HG02642 (cell line): ENCODE results near the gene ADGRL2.

Experiments
- ATAC-seq: cut with Tn5 transposase; IDR thresholded peaks from one replicate; pipeline ENCODE4 v1.9.1; 2021; ENCODE audit warnings: mild to moderate bottlenecking; ENCODE audit not compliant: unreplicated experiment, poor library complexity

ADGRL2 gene

GRCh38 chr1:81805537-81806431 lies 5.0 kb downstream of the ADGRL2 start:
- ATAC-seq: no peak

- no peak for ATAC-seq
Measured at GRCh38 chr1:81806432-81806770, 5.7 kb downstream of the ADGRL2 start.

DNA sequence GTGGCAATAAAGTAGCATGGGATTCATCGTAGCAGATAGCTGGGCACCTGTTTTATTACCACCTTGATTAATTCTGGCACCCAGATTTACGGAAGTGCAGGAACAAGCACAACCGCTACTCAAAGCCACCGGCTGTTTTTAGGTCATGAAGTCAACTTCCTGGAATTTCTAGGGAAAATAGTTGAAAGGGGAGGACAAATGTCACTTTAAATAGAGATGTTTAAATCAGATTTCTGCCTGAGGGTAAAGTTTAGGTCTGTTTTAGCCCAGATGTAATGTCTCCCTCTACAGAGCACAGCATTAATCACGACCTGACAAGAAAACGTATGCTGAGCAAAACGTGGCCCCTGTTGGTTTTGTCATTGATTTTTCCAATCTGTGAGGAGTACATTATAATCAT lies 8.0 kb downstream of the ADGRL2 start:
- ATAC-seq: no peak

GRCh38 chr1:81809808-81810207 lies 9.1 kb downstream of the ADGRL2 start:
- ATAC-seq: no peak

DNA sequence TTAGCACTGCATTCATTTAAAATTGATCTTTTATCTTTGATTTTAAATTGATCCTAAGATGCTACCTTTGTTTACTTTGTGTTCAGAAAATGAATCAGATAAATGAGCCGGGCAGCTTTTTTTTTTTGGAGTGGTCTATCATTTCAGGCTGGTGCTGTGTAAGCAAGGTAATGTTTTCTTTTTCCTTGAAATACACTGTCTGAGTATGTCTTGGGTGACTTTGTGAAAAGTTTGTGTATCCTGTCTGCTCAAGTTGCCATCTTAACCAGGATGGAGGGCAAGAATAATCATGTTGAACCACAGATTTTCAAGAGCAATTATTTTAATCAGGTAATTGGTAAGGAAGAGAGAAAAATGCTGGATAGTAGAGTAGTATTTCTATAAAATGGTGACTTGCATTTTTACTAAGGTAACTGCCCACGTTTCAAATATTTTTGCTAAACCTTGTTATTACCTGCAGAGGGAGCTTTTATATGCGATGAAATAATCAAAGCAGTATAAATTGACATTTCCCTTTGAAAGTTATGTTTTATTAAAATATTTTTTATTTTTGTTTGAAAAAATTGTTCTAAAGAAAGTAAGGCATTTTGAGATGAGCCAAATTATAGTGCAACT lies 11.1 kb downstream of the ADGRL2 start:
- no peak for ATAC-seq

DNA sequence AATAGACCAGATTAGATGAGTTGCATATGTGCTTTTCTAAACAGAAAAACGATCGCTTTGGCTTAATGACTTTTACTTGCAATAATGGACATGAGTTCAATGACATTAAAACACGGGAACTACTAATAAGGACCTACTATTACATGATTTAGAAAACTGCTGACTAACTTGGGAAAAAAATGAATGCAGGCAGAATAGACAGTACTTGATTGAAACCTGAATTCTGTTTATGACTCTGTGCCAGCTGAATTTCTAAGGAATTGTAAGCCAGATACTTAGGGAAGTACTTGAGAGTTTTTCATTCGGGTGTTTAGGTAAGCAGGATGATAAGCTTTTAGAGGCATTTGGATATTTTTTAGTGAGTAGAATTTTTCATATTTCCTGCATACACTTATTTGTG lies 12.0 kb downstream of the ADGRL2 start:
- no peak for ATAC-seq

DNA sequence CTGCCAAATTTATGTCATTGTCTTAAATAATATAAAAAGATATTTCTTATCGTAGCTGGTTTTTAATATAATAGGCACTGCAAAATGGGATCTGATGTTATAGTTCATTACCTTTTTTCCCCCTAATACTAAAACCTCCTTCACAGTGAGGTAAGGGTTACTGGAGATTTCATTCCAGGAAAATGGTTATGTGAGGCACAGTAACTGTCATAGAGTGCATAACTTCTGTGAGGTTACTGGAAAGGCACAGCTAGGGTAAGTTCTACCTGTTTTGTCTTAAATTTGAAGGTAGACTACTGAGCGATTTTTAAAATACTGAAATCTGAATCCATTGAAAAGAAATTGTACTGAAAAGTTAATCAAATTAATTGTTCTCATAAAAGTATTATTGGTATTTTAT lies 13.0 kb downstream of the ADGRL2 start:
- no peak for ATAC-seq

DNA sequence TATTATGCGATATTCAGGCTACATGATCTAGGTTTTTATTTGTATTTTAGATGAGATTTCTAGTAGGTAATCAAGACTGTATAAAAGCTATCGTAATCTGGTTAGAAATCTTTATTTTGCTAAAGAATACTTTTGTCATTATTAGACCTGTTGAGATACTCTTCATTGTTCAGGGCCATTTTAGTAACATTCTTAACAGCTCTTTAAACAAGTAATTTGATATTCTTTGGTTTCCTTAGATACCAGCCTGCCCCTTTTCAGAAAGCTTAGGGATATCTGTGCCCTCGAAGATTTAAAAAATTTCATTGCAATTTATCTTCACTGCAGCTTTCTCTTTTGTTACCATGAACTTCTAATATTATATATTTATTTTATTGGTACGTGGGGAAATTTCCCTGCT lies 18.9 kb downstream of the ADGRL2 start:
- ATAC-seq: no peak

DNA sequence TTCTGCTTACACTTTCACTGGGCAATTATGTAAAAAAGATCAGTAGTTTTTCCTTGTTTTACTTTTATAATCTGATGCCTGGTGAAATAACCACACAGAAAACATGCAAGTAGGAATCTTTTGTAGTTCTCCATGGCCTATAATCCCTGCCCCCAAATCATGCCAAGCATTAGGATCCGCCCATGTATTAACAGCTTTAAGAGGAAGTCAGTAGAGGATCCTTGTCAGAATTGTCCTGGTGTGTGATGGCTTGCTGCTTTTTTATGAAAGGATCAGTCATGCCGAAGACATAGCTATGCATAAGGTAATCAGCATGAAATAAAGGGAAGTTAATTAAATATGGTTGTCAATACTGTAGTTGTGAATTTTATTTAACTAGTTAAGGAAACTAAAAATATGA lies 20.0 kb downstream of the ADGRL2 start:
- no peak for ATAC-seq

GRCh38 chr1:81823082-81823481 lies 22.3 kb downstream of the ADGRL2 start:
- no peak for ATAC-seq

- no peak for ATAC-seq
Measured at GRCh38 chr1:81824759-81825158, 24.0 kb downstream of the ADGRL2 start.

- ATAC-seq: no peak
Measured at GRCh38 chr1:81827942-81828341, 27.2 kb downstream of the ADGRL2 start.

DNA sequence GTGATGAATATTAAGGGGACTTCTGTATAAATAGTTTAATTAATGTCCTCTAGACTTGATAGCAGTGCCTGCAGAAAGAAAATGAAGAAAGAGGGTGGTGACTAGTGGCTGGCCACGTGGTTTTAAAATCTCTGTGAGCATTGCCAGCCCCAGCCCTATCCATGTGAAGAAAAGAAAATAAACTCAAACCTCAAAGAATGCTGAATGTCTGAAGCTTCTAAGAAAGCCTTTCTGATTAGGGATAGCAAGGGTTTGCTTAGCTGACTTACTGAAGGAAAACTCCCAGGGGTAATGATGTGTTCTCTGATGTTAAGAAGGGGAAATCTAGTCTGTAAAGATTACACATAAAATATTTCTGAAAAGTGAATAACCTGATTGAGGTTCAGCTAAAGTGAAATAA lies 31.8 kb downstream of the ADGRL2 start:
- ATAC-seq: no peak

DNA sequence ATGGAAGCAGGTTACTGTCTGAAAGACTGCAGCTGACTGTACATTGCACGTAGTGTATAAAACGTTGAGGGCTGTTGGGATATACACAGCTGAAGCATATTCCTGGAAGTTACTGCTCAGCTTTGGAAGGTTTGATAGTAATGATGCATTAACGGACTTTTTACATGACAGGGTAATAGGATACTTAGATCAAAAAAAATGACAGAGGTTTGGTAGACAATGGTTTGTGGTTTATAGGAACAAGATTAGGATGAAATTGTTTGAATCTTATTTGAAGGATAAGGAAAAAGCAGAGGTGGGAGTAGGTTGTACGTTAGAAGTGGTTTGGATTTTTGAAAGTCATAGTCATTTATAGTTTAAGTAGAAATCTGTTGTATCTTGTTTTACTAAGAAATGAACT lies 33.0 kb downstream of the ADGRL2 start:
- ATAC-seq: no peak

DNA sequence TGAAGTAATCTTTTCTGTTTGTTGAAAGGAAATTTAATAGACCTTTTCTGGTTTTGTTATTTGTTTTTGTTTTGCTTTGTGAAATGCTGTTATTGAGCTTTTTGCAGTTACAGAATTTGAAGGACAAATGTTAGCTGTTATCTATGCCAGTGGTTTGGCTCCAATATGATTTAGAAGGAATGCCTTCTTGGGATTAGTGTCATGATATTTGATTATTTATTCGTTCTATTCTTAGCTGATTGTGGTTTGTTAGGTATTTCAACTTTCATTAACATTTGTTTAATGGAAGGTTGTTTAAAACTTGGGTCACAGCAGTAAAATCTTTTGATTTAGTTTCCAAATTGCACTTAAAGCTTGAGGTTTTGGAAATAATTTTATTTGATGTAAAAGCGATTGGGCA lies 33.5 kb downstream of the ADGRL2 start:
- ATAC-seq: no peak

- ATAC-seq: no peak
Measured at GRCh38 chr1:81834921-81835698, 34.4 kb downstream of the ADGRL2 start.

DNA sequence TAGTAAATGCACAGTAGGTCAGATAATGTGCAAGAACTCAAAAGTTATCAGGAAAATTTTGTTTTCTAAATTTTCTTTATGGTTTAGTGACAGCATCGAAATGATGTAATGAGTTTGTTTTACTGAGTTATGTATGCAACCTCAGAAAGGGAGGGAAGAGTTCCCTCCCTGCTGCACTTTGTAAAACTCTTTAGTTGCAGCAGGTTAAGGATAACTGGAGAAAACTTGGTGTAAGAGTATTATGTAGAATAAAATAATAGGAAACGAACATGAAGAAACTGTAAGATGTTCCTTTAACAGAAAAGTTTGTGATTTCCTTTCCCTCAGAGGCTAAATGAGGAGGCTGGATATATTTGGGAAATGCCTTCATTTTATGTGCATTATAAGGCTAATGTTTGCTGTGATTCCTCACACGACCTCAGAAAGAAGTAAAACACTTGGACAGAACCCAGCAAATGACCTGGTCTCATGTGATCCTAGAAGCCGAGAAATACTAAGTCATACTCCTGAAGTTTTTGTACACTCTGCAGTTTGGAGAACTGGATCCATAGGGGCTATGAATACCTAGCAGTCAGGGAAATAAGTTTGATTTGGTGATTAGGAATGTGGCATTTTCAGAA lies 35.4 kb downstream of the ADGRL2 start:
- no peak for ATAC-seq

DNA sequence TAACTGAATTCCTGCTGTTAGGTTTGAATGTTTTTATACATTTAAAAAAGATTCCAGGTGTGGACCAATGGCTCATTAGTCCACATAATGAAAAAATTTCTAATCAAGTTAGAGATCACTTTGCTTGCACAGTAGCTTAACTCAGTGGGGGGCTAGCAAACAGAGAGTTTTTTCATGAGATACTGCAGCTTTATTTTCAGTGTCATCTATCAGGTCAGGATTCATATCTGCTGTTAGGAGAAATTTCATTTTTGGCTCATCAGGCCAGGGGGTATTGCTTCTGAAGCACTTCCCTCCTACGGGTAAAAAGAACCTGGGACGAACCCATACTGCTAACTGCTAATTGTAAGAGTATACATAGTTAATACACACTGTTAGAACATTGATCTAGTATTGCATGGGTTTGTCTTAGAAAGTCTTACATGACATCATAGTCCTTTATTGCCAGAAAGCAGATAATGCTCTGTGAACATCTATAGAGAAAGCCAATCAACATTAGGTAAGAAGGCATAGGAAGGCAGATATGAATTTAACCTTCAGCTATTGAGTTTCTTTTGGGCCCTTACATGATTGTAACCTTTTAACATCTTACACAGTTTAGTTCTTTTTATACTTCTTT lies 38.0 kb downstream of the ADGRL2 start:
- no peak for ATAC-seq

DNA sequence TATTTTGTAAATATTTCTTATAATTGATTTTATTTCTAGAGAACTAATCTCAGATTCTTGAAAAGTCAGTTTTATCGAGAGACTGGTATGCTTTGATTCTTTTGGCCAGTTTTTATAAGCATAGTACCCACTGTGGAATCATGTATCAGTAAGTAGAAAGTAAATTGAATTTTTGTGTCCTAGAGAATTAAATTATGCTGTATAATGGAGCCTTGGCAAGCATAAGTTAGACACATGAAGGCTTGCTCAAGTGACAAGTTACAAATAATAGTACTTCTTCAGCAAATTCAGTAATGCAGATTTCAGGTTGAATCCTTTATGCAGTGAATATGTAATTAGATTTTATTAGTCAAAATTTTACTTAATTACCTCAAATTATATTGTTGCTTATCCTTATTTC lies 40.1 kb downstream of the ADGRL2 start:
- no peak for ATAC-seq

- ATAC-seq: no peak
Measured at GRCh38 chr1:81841795-81842194, 41.1 kb downstream of the ADGRL2 start.
